Caki2 (cell line): ENCODE data around the gene WDR82. TPM values are rescaled to one million over a fixed set of nuclear protein-coding genes. Genes with fewer than 3 reads are reported as not detected.

Experiments used
- total RNA-seq: library from RNA; depleted of rRNA; stranded (reverse); fragments of >200 nt; shearing (Covaris generic); gene quantifications from 2 replicates; pipeline ENCODE4 v1.2.3, GENCODE V29; 2014; ENCODE audit warnings: low replicate concordance; rRNA removed

The WDR82 gene
- total RNA-seq, 1 experiment from 2014 or later, result 35.1 TPM

Other genes with a start within 250 kb of the WDR82 start
- 1.1 and 3.2 TPM in 2 replicates for gene DUSP7, start 222.1 kb downstream of the WDR82 start, total RNA-seq
- gene POC1A, start 124.2 kb downstream of the WDR82 start, total RNA-seq, result 20.8 and 32.1 TPM in 2 replicates
- 40.1 and 49.4 TPM in 2 replicates for gene ALAS1, start 80.5 kb downstream of the WDR82 start, total RNA-seq
- gene TLR9, start 53.0 kb downstream of the WDR82 start, total RNA-seq, result 0.12 TPM in 1 of 2 replicates, not detected in the other
- gene TWF2, start 39.5 kb downstream of the WDR82 start, total RNA-seq, result 206 and 242 TPM in 2 replicates
- 4.8 and 7.4 TPM in 2 replicates for gene PPM1M, start 32.9 kb downstream of the WDR82 start, total RNA-seq
- 19.9 and 24.8 TPM in 2 replicates for gene GLYCTK, start 9.2 kb upstream of the WDR82 start, total RNA-seq
- 1.0 and 2.7 TPM in 2 replicates for gene DNAH1, start 37.7 kb upstream of the WDR82 start, total RNA-seq
- gene BAP1, start 131.4 kb upstream of the WDR82 start, total RNA-seq, result 87.8 and 139 TPM in 2 replicates
- 10.2 and 89.8 TPM in 2 replicates for gene PHF7, start 132.0 kb upstream of the WDR82 start, total RNA-seq
- gene SEMA3G, start 166.5 kb upstream of the WDR82 start, total RNA-seq, result 0.17 TPM in 1 of 2 replicates, not detected in the other
- 1.1 and 2.7 TPM in 2 replicates for gene TNNC1, start 175.4 kb upstream of the WDR82 start, total RNA-seq
- 11.9 and 36.3 TPM in 2 replicates for gene NISCH, start 177.0 kb upstream of the WDR82 start, total RNA-seq
- not detected in 2 replicates for gene STAB1, start 216.7 kb upstream of the WDR82 start, total RNA-seq